Left lung (tissue), 10 donors: ENCODE measurements around the gene COX18. TPM values are rescaled to one million over a fixed set of nuclear protein-coding genes. Genes with fewer than 3 reads are reported as not detected.
A peak's percentile ranks its signal among the peaks of the same experiment; 100 is the strongest.

Experiments used
- ATAC-seq: fragments of 200-7000 bp; cut with Tn5 transposase; one replicate; pipeline ENCODE4 v1.9.1; 2020; ENCODE audit warnings: moderate library complexity
- DNase-seq, 4 donors: peaks; one replicate each; pipeline ENCODE4 v3.0.0-alpha.2; 2013 to 2020
- H3K27ac ChIP-seq, 2 donors: fragments of 200-600 bp; sonication (generic) in 1 of 2; one replicate each; pipeline versions ENCODE4 v1.5.0 to v1.8.0; 2020 to 2021
- H3K27me3 ChIP-seq, 2 donors: fragments of 200-600 bp; sonication (generic) in 1 of 2; one replicate each; pipeline versions ENCODE4 v1.5.0 to v1.8.0; 2020 to 2021
- H3K36me3 ChIP-seq, 2 donors: fragments of 200-600 bp; sonication (generic) in 1 of 2; one replicate each; pipeline versions ENCODE4 v1.5.0 to v1.8.0; 2020 to 2021
- H3K4me1 ChIP-seq, 2 donors: fragments of 200-600 bp; one replicate each; pipeline ENCODE4 v1.8.0; 2021
- H3K4me3 ChIP-seq, 2 donors: fragments of 200-600 bp; sonication (generic) in 1 of 2; one replicate each; pipeline versions ENCODE4 v1.5.0 to v1.8.0; 2020 to 2021; ENCODE audit warnings: mild to moderate bottlenecking in 1 of 2
- H3K9me3 ChIP-seq, 2 donors: fragments of 200-600 bp; sonication (generic) in 1 of 2; one replicate each; pipeline versions ENCODE4 v1.5.0 to v1.8.0; 2020 to 2021
- intact Hi-C, 2 donors: fragments of 100-400 bp; cut with DNase I; formaldehyde crosslinking; loops; one replicate each; pipeline versions ENCODE4 v1.11.2 to v1.14.2; 2022
- polyA plus RNA-seq, 6 donors: library from polyadenylated mRNA; unstranded; fragments of 120-200 nt; gene quantifications; one replicate each; pipeline ENCODE4 v1.2.1, GENCODE V29; 2013; ENCODE audit not compliant: insufficient read length in 6 of 6
- total RNA-seq, 2 donors: library from RNA; stranded (reverse); fragmentation: NEBNext Ultra II Directional; extraction: Animal tissue kit (Norgen Biotek cat#: 25700); gene quantifications; one replicate each; pipeline ENCODE4 v1.2.1, GENCODE V29; 2021
- TF ChIP-seq, protein P1 (sequence below), 2 donors: fragments of 200-600 bp; sonication (generic) in 1 of 2; IDR thresholded peaks; one replicate each; pipeline versions ENCODE4 v1.5.0 to v1.8.0; 2021; ENCODE audit warnings: antibody characterized with exemption in 2 of 2
- donor health status: DM: no; HTN: yes; CAD: no.
- donor health status: DM: no; HTN: no; CAD: no.

Gene COX18
- total and polyA plus RNA-seq, 8 donors: 14.6 to 19.7 (median 17.4) TPM

DNA sequence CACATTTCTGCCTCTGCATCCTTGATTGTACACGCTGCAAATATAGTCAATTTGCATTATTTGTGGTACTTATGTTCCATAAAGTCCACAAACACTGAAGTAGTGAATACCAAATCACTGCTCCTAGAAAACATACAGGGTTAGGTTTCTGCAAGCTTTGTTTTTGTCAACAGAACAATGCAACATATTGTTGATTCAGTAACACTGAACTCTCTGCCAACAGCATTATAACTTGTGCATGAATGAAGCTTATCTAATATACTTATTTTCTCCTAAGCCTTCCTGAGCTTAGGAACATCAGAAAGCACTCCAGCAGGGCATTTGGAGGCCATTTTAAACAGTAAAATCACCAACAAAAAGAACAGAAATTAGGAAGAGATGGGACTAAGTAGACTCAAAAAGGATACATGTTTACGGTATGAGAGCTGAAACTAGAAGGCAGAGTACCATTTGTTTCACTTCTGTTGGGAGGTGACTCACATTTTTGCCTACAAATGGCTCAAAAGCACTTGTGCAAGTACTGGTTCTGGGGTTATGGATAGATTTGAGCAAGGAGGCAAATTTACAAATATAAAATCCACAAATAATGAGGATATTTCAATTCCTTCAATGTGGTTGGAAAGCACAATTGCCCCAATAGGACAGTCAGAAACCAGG is 14.1 kb downstream of the COX18 start:
- Histone ChIP-seq H3K27me3 (no peaks in the 10 kb centered on the region), H3K4me3 (no peak overlapping the region), H3K9me3 (no peaks in the 10 kb centered on the region), H3K4me1 (no peaks in the 10 kb centered on the region), H3K27ac (peak overlapping the region in 1 of 2 donors; percentile 24), H3K36me3 (peaks cover 0 to 52% of the 10 kb centered on the region in 2 donors)
- DNase-seq (no peak), ATAC-seq (no peak)
- intact Hi-C loops: no loop called here
- TF ChIP-seq, protein P1, sequence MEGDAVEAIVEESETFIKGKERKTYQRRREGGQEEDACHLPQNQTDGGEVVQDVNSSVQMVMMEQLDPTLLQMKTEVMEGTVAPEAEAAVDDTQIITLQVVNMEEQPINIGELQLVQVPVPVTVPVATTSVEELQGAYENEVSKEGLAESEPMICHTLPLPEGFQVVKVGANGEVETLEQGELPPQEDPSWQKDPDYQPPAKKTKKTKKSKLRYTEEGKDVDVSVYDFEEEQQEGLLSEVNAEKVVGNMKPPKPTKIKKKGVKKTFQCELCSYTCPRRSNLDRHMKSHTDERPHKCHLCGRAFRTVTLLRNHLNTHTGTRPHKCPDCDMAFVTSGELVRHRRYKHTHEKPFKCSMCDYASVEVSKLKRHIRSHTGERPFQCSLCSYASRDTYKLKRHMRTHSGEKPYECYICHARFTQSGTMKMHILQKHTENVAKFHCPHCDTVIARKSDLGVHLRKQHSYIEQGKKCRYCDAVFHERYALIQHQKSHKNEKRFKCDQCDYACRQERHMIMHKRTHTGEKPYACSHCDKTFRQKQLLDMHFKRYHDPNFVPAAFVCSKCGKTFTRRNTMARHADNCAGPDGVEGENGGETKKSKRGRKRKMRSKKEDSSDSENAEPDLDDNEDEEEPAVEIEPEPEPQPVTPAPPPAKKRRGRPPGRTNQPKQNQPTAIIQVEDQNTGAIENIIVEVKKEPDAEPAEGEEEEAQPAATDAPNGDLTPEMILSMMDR (IDR thresholded peaks at IDR 0.05): no peak

DNA sequence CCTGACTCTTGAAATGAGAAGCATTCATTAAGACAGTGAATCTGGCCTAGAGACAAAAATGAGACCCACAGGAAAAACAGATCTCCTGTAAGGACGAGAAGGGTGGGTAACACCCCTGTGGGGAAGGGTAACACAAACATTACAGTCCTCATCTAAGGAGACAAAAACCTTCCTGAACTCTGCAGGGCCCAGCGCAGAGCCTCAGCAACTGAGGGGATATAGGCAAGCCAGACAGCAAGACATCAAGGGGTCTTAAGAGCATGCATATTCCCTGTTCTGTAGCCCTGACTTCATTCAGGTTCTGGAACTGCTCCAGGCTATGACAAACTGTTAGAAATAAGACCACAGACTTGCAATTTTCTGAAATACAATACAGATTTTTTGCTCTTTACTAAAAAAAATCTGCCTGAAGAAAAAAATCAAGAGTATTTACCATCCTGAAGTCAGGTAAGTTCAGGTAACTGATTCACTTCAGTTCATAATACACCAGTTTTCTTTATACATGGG is 15.5 kb downstream of the COX18 start:
- H3K4me1 ChIP-seq: no peaks in the 10 kb centered on the region
- TF ChIP-seq, protein P1 (IDR thresholded peaks at IDR 0.05): no peak
- no peak for DNase-seq
- peak overlapping the region in 1 of 2 donors; percentile 24 for H3K27ac ChIP-seq
- H3K27me3 ChIP-seq: no peaks in the 10 kb centered on the region
- intact Hi-C loops: no loop called here
- peaks cover 0 to 38% of the 10 kb centered on the region in 2 donors for H3K36me3 ChIP-seq
- no peak for ATAC-seq
- H3K4me3 ChIP-seq: no peak overlapping the region
- no peaks in the 10 kb centered on the region for H3K9me3 ChIP-seq

- intact Hi-C loops: no loop called here
- no peaks in the 10 kb centered on the region for H3K27me3 ChIP-seq
- H3K36me3 ChIP-seq: peaks cover 0 to 29% of the 10 kb centered on the region in 2 donors
- no peak overlapping the region for H3K27ac ChIP-seq
- TF ChIP-seq, protein P1 (IDR thresholded peaks at IDR 0.05): no peak
- H3K9me3 ChIP-seq: no peaks in the 10 kb centered on the region
- no peak overlapping the region for H3K4me3 ChIP-seq
- DNase-seq (no peak), ATAC-seq (no peak)
- no peaks in the 10 kb centered on the region for H3K4me1 ChIP-seq
These were observed 16.4 kb downstream of the COX18 start for GRCh38 chr4:73053076-73053475.

DNA sequence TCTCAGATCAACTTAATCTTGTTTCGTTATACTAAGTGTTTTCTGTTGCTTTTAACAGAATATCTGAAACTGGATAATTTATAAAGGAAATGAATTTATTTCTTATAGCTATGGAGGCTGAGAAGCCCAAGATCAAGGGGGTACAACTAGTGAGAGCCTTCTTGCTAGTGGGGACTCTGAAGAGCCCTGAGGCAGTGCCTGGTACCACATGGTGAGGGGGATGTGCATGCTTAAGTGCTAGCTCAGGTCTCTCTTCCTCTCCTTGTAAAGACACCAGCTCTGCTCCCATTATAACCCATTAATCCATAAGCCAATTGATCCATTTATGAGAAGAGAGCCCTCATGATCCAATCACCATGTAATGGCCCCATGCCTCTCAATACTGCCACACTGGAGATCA is 17.9 kb downstream of the COX18 start:
- TF ChIP-seq, protein P1 (IDR thresholded peaks at IDR 0.05): no peak
- peaks cover 0 to 14% of the 10 kb centered on the region in 2 donors for H3K36me3 ChIP-seq
- H3K4me1 ChIP-seq: no peaks in the 10 kb centered on the region
- H3K27me3 ChIP-seq: no peaks in the 10 kb centered on the region
- intact Hi-C loops: no loop called here
- ATAC-seq (no peak), DNase-seq (no peak)
- H3K4me3 ChIP-seq: no peak overlapping the region
- H3K9me3 ChIP-seq: no peaks in the 10 kb centered on the region
- H3K27ac ChIP-seq: no peak overlapping the region

DNA sequence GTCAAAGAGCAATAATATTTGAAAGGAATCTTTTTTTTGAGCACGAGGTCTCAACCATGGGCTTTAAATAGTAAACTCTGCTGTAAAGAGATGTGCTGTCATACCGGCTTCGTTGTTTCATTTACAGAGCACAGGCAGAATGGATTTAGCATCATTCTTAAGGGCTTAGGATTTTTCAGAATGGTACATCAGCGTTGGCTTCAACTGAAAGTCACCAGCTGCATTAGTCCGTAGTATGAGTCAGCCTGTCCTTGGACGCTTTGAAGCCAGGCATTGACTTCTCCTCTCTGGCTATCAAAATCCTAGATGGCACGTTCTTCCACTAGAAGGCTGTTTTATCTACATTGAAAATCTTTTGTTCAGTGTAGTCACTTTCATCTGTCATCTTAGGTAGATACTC is 23.6 kb downstream of the COX18 start:
- no peak for ATAC-seq
- Histone ChIP-seq H3K9me3 (no peaks in the 10 kb centered on the region), H3K4me1 (no peaks in the 10 kb centered on the region), H3K36me3 (no peaks in the 10 kb centered on the region), H3K27ac (no peak overlapping the region), H3K27me3 (no peaks in the 10 kb centered on the region), H3K4me3 (no peak overlapping the region)
- no peak for DNase-seq
- TF ChIP-seq, protein P1 (IDR thresholded peaks at IDR 0.05): no peak
- intact Hi-C loops: no loop called here
